GM12872 (cell line): ENCODE measurements around the gene ASTN2.

Experiments used
- TF ChIP-seq, protein P1 (sequence below): IDR thresholded peaks from 3 replicates; pipeline ENCODE4 v1.5.1; 2011; ENCODE audit warnings: low read depth, mild to moderate bottlenecking, low read length, moderate library complexity; ENCODE audit not compliant: insufficient read depth

ASTN2 gene

DNA sequence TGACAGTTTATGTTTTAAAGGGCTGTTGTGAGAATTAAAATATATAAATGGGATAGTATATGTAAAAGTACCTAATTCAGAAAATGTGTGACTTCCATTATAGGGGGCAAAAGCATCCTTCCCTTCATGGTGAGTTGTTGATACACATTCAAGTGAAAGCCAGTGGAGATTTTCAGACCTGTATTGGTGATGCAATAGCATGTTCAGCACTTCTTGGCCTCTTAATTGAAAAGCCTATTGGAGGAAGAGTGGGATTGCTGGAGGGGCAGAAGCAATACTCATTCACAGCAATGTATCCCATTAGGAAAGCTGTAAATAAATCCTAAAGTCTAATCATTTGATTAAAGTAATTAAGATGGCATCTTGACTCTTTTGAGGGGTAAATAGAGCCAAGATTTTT, 710.4 kb downstream of the ASTN2 start:
- TF ChIP-seq, protein P1, sequence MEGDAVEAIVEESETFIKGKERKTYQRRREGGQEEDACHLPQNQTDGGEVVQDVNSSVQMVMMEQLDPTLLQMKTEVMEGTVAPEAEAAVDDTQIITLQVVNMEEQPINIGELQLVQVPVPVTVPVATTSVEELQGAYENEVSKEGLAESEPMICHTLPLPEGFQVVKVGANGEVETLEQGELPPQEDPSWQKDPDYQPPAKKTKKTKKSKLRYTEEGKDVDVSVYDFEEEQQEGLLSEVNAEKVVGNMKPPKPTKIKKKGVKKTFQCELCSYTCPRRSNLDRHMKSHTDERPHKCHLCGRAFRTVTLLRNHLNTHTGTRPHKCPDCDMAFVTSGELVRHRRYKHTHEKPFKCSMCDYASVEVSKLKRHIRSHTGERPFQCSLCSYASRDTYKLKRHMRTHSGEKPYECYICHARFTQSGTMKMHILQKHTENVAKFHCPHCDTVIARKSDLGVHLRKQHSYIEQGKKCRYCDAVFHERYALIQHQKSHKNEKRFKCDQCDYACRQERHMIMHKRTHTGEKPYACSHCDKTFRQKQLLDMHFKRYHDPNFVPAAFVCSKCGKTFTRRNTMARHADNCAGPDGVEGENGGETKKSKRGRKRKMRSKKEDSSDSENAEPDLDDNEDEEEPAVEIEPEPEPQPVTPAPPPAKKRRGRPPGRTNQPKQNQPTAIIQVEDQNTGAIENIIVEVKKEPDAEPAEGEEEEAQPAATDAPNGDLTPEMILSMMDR, result no peak

DNA sequence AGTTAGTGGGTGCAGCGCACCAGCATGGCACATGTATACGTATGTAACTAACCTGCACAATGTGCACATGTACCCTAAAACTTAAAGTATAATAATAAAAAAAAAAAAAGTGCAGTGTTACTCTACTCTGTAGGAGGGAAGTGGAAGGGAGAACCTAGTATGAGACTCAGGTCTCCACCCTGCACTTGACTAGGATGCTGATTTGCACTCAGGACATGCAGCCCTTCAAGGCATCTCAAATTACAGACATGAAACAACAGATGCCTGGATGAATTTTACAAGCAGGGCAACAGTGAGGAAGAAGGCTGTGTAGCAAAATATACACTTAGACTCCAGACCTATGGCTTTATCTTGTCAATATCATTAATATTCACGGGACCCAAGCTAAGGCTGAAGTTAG, 711.2 kb downstream of the ASTN2 start:
- TF ChIP-seq, protein P1, result no peak

DNA sequence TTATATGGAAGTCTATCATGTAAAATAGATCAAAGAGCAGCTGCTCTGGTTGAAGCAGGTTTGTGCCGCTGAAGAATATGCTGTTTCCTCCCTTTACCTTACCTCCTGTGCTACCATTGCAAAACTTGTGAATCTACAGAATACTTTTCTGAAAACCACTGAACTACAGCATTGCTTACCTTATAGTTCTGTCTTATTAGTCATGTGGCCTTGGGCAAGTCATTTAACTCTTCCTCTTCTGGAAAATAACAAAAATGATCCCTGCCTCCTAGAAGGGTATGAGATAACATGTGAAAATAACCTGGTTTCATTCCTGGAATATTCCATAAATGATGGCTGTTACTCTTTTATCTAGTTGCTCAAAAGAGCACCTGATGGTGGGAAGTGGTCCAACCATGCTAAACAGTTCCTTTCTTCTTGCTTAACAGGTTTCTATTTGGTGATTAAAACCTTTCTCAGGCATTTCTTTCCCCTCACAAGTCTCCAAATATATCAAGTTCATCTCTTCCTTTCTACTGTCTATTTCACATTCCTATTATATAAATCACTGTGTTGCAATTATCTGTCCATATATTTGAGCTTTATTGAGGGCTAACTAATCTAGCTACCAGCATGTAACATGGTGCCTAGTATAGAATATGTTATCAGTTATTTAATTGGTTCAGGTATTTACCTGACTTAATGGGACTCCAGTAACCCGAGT, 712.8 kb downstream of the ASTN2 start:
- TF ChIP-seq, protein P1, result no peak

DNA sequence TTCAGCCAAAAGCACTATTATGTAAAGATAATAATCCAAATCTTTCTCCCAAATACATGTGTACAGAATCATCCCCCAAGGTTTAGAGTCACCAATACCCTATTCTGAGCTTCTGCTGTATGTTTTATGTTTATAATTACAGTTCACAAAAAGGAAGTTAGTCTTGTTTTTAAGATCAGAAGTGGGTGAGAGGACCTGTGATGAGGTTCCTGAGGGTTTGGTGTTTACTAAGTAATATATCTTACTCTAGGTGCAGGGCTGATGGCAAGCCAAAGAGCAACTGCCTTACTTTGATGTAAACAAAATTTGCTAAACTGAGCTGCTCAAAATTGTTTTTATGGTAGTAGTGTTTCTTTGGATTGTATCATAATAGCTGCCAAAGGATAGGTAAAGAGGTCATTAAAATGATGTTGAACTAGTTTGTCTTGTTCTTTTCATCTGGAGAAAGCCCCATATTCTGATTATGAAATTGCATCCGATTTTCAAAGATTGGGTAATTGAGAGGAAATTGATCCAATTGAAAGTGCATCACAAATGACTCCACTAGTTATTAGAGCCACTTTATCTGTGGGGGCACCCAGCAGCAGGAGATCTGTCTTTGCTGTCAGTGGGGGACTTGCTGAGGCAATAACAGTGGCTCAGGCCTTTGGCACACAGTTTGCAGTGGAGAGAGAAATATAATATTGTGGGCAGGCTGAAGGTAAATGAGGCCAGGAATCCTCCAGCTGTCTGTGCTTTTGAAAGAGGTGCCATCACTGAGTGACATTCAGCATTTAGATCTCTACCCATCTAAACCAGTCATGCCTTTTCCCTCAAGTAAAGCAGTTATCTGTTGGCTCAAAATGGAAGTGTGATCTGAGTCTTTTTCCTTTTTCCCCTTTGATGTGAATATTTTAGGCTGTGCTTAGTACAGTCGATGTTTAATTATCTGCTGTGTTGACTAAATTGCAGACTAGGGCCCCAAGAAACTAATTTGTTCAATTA, 713.7 kb downstream of the ASTN2 start:
- TF ChIP-seq, protein P1, result no peak

DNA sequence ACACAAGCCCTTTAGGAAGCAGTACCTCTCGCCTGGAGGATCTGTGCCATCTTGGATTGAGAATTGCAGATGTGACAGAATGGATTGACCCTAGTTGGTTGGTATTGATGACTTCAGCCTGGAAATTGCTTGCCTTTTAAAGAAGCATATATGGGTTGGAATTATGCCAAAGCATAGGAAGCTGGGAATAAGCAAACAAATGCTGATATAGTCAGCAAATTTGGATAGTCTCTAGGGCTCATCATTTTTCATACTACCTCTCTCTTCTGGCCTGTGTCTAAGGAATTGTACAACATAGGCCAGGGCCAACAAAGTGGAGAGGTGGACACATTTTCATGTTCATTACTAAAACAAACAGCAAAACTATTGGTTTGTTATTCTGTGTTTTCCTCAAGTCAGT, 714.6 kb downstream of the ASTN2 start:
- TF ChIP-seq, protein P1, result no peak

DNA sequence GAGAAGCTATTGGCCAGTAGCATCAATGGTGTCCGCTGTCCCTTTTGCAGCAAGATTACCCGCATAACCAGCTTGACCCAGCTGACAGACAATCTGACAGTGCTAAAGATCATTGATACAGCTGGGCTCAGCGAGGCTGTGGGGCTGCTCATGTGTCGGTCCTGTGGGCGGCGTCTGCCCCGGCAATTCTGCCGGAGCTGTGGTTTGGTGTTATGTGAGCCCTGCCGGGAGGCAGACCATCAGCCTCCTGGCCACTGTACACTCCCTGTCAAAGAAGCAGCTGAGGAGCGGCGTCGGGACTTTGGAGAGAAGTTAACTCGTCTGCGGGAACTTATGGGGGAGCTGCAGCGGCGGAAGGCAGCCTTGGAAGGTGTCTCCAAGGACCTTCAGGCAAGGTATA, 717.0 kb downstream of the ASTN2 start:
- TF ChIP-seq, protein P1, result no peak

DNA sequence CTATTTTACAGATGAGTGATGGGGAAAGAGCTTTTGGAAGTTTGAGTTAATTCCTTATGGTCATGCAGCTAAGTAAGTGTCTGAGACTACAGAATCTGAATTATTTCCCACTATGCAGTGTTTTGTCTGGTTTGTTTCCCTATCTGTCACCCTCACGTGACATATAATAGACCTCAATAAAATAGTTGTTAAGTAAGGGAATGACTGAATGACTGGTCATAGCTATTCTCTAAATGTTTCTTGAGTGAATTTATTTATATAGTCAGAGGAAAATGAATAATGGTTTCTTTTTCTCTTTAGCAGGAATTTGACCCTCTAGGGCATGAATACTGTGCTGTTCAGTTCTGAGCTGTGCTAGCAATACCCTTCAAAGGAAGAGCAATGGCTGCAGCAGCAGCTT, 717.5 kb downstream of the ASTN2 start:
- TF ChIP-seq, protein P1, result no peak
